SK-N-SH (cell line): Measurements from ENCODE around the gene SELPLG. TPM values are rescaled to one million over a fixed set of nuclear protein-coding genes. Genes with fewer than 3 reads are reported as not detected.

Experiments
- CTCF ChIA-PET: fragments of 300-600, 350-600 bp; formaldehyde crosslinking; extraction: SDS; loops from one replicate; lab custom pipeline; 2021; lab: Yijun Ruan, JAX
- POLR2A ChIA-PET: fragments of 350-600 bp; sonication (Branson Sonifier 250); formaldehyde crosslinking; extraction: SDS; loops from one replicate; lab custom pipeline; 2020; ENCODE audit warnings: antibody characterized with exemption, inconsistent platforms; lab: Yijun Ruan, JAX
- DNase-seq: peaks from one replicate; pipeline ENCODE4 v3.0.0; 2012
- H2AFZ ChIP-seq: fragments of 200-600 bp; sonication (generic); 2 replicates; pipeline ENCODE4 v1.8.1; 2016; ENCODE audit warnings: antibody characterized with exemption, mild to moderate bottlenecking, low read depth
- H3F3A ChIP-seq: fragments of 200-600 bp; sonication (generic); replicated peaks from 2 replicates; pipeline ENCODE3; 2016; ENCODE audit warnings: antibody characterized with exemption, mild to moderate bottlenecking; ENCODE audit not compliant: insufficient read depth
- H3K27ac ChIP-seq, 2 experiments: fragments of 200-500 bp in 1 of 2; fragments of 200-600 bp in 1 of 2; sonication (Bioruptor generic) in 1 of 2; sonication (generic), shearing (Covaris generic) in 1 of 2; 2 replicates each; pipeline versions ENCODE4 v1.5.1 to v1.6.1; 2014 to 2016; ENCODE audit warnings: low read depth in 2 of 2, inconsistent platforms in 1 of 2, low read length in 1 of 2, mild to moderate bottlenecking in 1 of 2, mixed read lengths in 1 of 2
- H3K27me3 ChIP-seq: fragments of 200-600 bp; sonication (generic), shearing (Covaris generic); 2 replicates; pipeline ENCODE4 v1.6.1; 2016; ENCODE audit warnings: mixed run types; ENCODE audit not compliant: insufficient read depth
- H3K36me3 ChIP-seq, 2 experiments: fragments of 200-500 bp in 1 of 2; fragments of 200-600 bp in 1 of 2; sonication (Bioruptor generic) in 1 of 2; sonication (generic) in 1 of 2; replicated peaks in 1 of 2; 2 replicates each; pipeline versions ENCODE3 to v1.5.1; 2014 to 2016; ENCODE audit warnings: low read length in 1 of 2, mild to moderate bottlenecking in 1 of 2; ENCODE audit not compliant: insufficient read depth in 2 of 2, control insufficient read depth in 1 of 2
- H3K4me1 ChIP-seq, 2 experiments: fragments of 200-500 bp in 1 of 2; fragments of 200-600 bp in 1 of 2; sonication (Bioruptor generic) in 1 of 2; sonication (generic), shearing (Covaris generic) in 1 of 2; 2 replicates each; pipeline versions ENCODE4 v1.5.1 to v1.6.1; 2014 to 2016; ENCODE audit warnings: low read depth in 1 of 2, low read length in 1 of 2, mixed run types in 1 of 2; ENCODE audit not compliant: insufficient read depth in 2 of 2, control insufficient read depth in 1 of 2
- H3K4me2 ChIP-seq: fragments of 200-600 bp; sonication (generic), shearing (Covaris generic); 2 replicates; pipeline ENCODE4 v1.6.1; 2017; ENCODE audit warnings: mixed run types
- H3K4me3 ChIP-seq, 2 experiments: fragments of 200-500 bp in 1 of 2; fragments of 200-600 bp in 1 of 2; sonication (Bioruptor generic) in 1 of 2; sonication (generic), shearing (Covaris generic) in 1 of 2; 2 replicates each; pipeline versions ENCODE4 v1.5.1 to v1.8.1; 2014 to 2016; ENCODE audit warnings: low read depth in 2 of 2, inconsistent platforms in 1 of 2, low read length in 1 of 2, mild to moderate bottlenecking in 1 of 2, mixed read lengths in 1 of 2, moderate library complexity in 1 of 2
- H3K79me2 ChIP-seq: fragments of 200-600 bp; sonication (generic); 2 replicates; pipeline ENCODE4 v1.8.1; 2017; ENCODE audit warnings: mild to moderate bottlenecking; ENCODE audit not compliant: insufficient read depth
- H3K9ac ChIP-seq: fragments of 200-600 bp; sonication (generic); 2 replicates; pipeline ENCODE4 v1.6.1; 2017; ENCODE audit warnings: mixed run types
- H3K9me2 ChIP-seq: fragments of 200-600 bp; sonication (generic); 2 replicates; pipeline ENCODE4 v1.6.1; 2017; ENCODE audit warnings: mixed run types
- H3K9me3 ChIP-seq: fragments of 200-600 bp; sonication (generic); 2 replicates; pipeline ENCODE4 v1.6.1; 2017; ENCODE audit warnings: mixed run types, mild to moderate bottlenecking, moderate library complexity
- H4K20me1 ChIP-seq: fragments of 200-600 bp; sonication (generic); 2 replicates; pipeline ENCODE4 v1.6.1; 2017; ENCODE audit warnings: mild to moderate bottlenecking, mixed run types; ENCODE audit not compliant: insufficient read depth
- CHD2 ChIP-seq: fragments of 150-350 bp; IDR thresholded peaks from 2 replicates; pipeline ENCODE4 v1.6.1; 2018; ENCODE audit warnings: low read length; ENCODE audit not compliant: partially characterized antibody
- CTCF ChIP-seq: fragments of 200-600 bp; sonication (generic); IDR thresholded peaks from 2 replicates; pipeline ENCODE4 v1.6.1; 2017; ENCODE audit warnings: antibody characterized with exemption, mild to moderate bottlenecking, moderate library complexity
- ELF1 ChIP-seq: IDR thresholded peaks from 2 replicates; pipeline ENCODE4 v1.4.0; 2012
- FOSL2 ChIP-seq: IDR thresholded peaks from 2 replicates; pipeline ENCODE4 v1.4.0; 2012; ENCODE audit warnings: low read depth, mild to moderate bottlenecking, moderate library complexity, borderline replicate concordance
- GABPA ChIP-seq: IDR thresholded peaks from 2 replicates; pipeline ENCODE4 v1.4.0; 2012; ENCODE audit warnings: low read depth, mild to moderate bottlenecking
- JUND ChIP-seq: IDR thresholded peaks from 2 replicates; pipeline ENCODE4 v1.4.0; 2012
- MXI1 ChIP-seq: IDR thresholded peaks from 2 replicates; pipeline ENCODE4 v1.6.1; 2012; ENCODE audit warnings: mild to moderate bottlenecking, low read depth, low read length, improper control_type of control experiment
- POLR2AphosphoS5 ChIP-seq: IDR thresholded peaks from 2 replicates; pipeline ENCODE4 v1.6.1; 2012; ENCODE audit warnings: low read depth, low read length
- RAD21 ChIP-seq: IDR thresholded peaks from 2 replicates; pipeline ENCODE4 v1.6.1; 2012; ENCODE audit warnings: mild to moderate bottlenecking, low read length
- RCOR1 ChIP-seq: fragments of 150-350 bp; IDR thresholded peaks from 2 replicates; pipeline ENCODE4 v1.6.1; 2017; ENCODE audit warnings: antibody characterized with exemption, low read length
- RFX5 ChIP-seq: IDR thresholded peaks from 2 replicates; pipeline ENCODE4 v1.6.1; 2012; ENCODE audit warnings: mild to moderate bottlenecking, improper control_type of control experiment, low read length
- RXRA ChIP-seq: IDR thresholded peaks from 2 replicates; pipeline ENCODE4 v1.4.0; 2012; ENCODE audit warnings: low read depth, mild to moderate bottlenecking, borderline replicate concordance
- SIN3A ChIP-seq: IDR thresholded peaks from 2 replicates; pipeline ENCODE4 v1.6.1; 2012; ENCODE audit warnings: low read depth, mild to moderate bottlenecking, low read length, moderate library complexity, borderline replicate concordance
- SMC3 ChIP-seq: IDR thresholded peaks from 2 replicates; pipeline ENCODE4 v1.6.1; 2012; ENCODE audit warnings: low read depth, low read length, improper control_type of control experiment
- TAF1 ChIP-seq: IDR thresholded peaks from 2 replicates; pipeline ENCODE4 v1.6.1; 2012; ENCODE audit warnings: low read depth, mild to moderate bottlenecking, low read length, moderate library complexity, borderline replicate concordance
- WGBS: methylation state at CpG from one replicate; pipeline ENCODE4 v1.1.6; 2017; ENCODE audit warnings: low lambda C conversion rate; 5-methylcytosine and 5-hydroxymethylcytosine counted together
- polyA plus RNA-seq, 3 experiments: library from polyadenylated mRNA; depleted of rRNA; stranded (reverse); fragments of >200 nt; gene quantifications; 2 replicates each; pipeline ENCODE4 v1.2.3, GENCODE V29; 2012
- TF ChIP-seq, protein P1 (sequence below): fragments of 150-350 bp; IDR thresholded peaks from 2 replicates; pipeline ENCODE4 v1.6.1; 2016; ENCODE audit warnings: mild to moderate bottlenecking, low read depth, low read length
- TF ChIP-seq, protein P2 (sequence below): IDR thresholded peaks from 2 replicates; pipeline ENCODE4 v1.4.0; 2012; ENCODE audit warnings: low read depth
- TF ChIP-seq, protein P3 (sequence below): IDR thresholded peaks from 2 replicates; pipeline ENCODE4; 2012

The SELPLG gene, protein sequence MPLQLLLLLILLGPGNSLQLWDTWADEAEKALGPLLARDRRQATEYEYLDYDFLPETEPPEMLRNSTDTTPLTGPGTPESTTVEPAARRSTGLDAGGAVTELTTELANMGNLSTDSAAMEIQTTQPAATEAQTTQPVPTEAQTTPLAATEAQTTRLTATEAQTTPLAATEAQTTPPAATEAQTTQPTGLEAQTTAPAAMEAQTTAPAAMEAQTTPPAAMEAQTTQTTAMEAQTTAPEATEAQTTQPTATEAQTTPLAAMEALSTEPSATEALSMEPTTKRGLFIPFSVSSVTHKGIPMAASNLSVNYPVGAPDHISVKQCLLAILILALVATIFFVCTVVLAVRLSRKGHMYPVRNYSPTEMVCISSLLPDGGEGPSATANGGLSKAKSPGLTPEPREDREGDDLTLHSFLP
- 2.8 and 3.2 TPM in 2 replicates for polyA plus RNA-seq (2012; rRNA removed)
- 1.3 and 2.1 TPM in 2 replicates for polyA plus RNA-seq (2012; cell fraction: cytosol; rRNA removed)
- polyA plus RNA-seq (2012; cell fraction: nucleus; rRNA removed), result 5.8 and 6.0 TPM in 2 replicates

GRCh38 chr12:108633534-108634248 lies at the start of gene SELPLG:
SELPLG (minus strand) TSS chr12:108633894; CDS start chr12:108624307, 9,587 bp downstream.
- 95% methylated on average over 14 of the region's 14 CpGs for WGBS
- no peaks in the 10 kb centered on the region for H3K9me3 ChIP-seq
- H3K79me2 ChIP-seq, result no peaks in the 10 kb centered on the region; the same call in 1 of the 2 replicates
- H3K27ac ChIP-seq, result no peak within 1 kb of the TSS
- H3F3A ChIP-seq, result peaks cover 49% of the 10 kb centered on the region
- no peaks in the 10 kb centered on the region for H4K20me1 ChIP-seq
- POLR2A ChIA-PET, result interaction anchor here (1.6 kb wide), 1 partner anchor 71 kb away, joined by 3 read pairs; the partner anchor contains the start of gene ISCU
- no peaks in the 10 kb centered on the region for H3K36me3 ChIP-seq
- CTCF ChIA-PET, result interaction anchor here (0.9 to 7.4 kb wide), 3 partner anchors 16 to 17 kb away, joined by 4 to 62 read pairs (median 36); no protein-coding TSS in a partner anchor
- H2AFZ ChIP-seq, result no peak within 1 kb of the TSS
- peaks cover 20% of the 10 kb centered on the region in 2 experiments; a peak in 3 of 4 replicates for H3K4me1 ChIP-seq
- H3K4me2 ChIP-seq, result no peak within 1 kb of the TSS
- no peak within 1 kb of the TSS for H3K9ac ChIP-seq
- DNase-seq, result no peak
- no peaks in the 10 kb centered on the region for H3K9me2 ChIP-seq
- TF ChIP-seq RCOR1 (no peak), RXRA (no peak), MXI1 (no peak), CHD2 (no peak), GABPA (no peak), TAF1 (no peak), CTCF (no peak)
- H3K27me3 ChIP-seq, result no peaks in the 10 kb centered on the region
- H3K4me3 ChIP-seq, result no peak within 1 kb of the TSS

DNA sequence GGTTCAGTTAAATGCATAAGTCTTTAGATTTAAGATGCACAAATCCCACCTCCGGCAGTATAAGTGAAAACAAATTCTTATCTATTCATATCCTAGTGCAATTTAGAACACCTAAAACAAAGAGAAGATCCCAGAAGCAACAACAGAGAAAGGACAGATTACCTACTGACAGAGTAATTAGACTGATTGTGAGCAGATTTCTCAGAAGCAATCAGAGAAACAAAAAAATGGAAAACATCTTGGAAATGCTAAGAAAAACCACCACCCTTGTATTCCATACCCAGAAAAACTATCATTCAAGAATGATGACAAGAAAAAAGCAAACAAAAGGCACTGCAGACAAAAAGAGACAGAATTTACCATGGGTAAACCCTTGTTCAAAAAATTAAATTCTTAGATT lies 47.6 kb upstream of the SELPLG start:
- peaks cover 53% of the 10 kb centered on the region for H3F3A ChIP-seq
- H3K79me2 ChIP-seq, result peaks cover 100% of the 10 kb centered on the region
- H3K9me2 ChIP-seq, result no peaks in the 10 kb centered on the region
- H3K36me3 ChIP-seq, result peaks cover 7 to 54% of the 10 kb centered on the region in 2 experiments
- 96% methylated on average over 1 of the region's 1 CpG for WGBS
- H3K4me2 ChIP-seq, result no peak overlapping the region
- H3K27me3 ChIP-seq, result no peaks in the 10 kb centered on the region
- CTCF ChIA-PET, result interaction anchor here (0.7 to 2.7 kb wide), 3 partner anchors 9 to 17 kb away, joined by 3 to 10 read pairs (median 4); no protein-coding TSS in a partner anchor
- no peak overlapping the region for H3K4me3 ChIP-seq
- no peaks in the 10 kb centered on the region for H3K9me3 ChIP-seq
- no peak overlapping the region for H2AFZ ChIP-seq
- no peak overlapping the region for H3K9ac ChIP-seq
- DNase-seq, result no peak
- H3K4me1 ChIP-seq, result peaks cover 12 to 40% of the 10 kb centered on the region in 2 experiments; a peak in 2 of 4 replicates
- peaks cover 77% of the 10 kb centered on the region for H4K20me1 ChIP-seq
- POLR2A ChIA-PET, result no interaction called here
- peak overlapping the region in 1 of 2 experiments; percentile 4; a peak in 1 of 4 replicates for H3K27ac ChIP-seq
- TF ChIP-seq, protein P1, sequence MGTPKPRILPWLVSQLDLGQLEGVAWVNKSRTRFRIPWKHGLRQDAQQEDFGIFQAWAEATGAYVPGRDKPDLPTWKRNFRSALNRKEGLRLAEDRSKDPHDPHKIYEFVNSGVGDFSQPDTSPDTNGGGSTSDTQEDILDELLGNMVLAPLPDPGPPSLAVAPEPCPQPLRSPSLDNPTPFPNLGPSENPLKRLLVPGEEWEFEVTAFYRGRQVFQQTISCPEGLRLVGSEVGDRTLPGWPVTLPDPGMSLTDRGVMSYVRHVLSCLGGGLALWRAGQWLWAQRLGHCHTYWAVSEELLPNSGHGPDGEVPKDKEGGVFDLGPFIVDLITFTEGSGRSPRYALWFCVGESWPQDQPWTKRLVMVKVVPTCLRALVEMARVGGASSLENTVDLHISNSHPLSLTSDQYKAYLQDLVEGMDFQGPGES, result no peak
- TF ChIP-seq CHD2 (no peak), RAD21 (no peak), ELF1 (no peak), POLR2AphosphoS5 (no peak), CTCF (no peak), RFX5 (no peak), JUND (no peak), FOSL2 (no peak), SMC3 (no peak), SIN3A (no peak), GABPA (no peak)
- TF ChIP-seq, protein P2, sequence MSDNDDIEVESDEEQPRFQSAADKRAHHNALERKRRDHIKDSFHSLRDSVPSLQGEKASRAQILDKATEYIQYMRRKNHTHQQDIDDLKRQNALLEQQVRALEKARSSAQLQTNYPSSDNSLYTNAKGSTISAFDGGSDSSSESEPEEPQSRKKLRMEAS, result no peak
- TF ChIP-seq, protein P3, sequence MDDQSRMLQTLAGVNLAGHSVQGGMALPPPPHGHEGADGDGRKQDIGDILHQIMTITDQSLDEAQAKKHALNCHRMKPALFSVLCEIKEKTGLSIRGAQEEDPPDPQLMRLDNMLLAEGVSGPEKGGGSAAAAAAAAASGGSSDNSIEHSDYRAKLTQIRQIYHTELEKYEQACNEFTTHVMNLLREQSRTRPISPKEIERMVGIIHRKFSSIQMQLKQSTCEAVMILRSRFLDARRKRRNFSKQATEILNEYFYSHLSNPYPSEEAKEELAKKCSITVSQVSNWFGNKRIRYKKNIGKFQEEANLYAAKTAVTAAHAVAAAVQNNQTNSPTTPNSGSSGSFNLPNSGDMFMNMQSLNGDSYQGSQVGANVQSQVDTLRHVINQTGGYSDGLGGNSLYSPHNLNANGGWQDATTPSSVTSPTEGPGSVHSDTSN, result no peak
